Ovary (tissue), 3 donors: ENCODE results near the gene KLLN.

ENCODE experiments used
- POLR2A ChIP-seq: fragments of 450-650 bp; IDR thresholded peaks from one replicate; pipeline ENCODE4 v1.6.1; 2017; ENCODE audit warnings: antibody characterized with exemption, mild to moderate bottlenecking, moderate library complexity
- TF ChIP-seq, protein P1 (sequence below), 3 donors: fragments of 450-650 bp in 2 of 3; fragments of 200-600 bp in 1 of 3; IDR thresholded peaks; one replicate each; pipeline versions ENCODE4 v1.5.1 to v1.8.0; 2016 to 2022; ENCODE audit warnings: antibody characterized with exemption in 3 of 3, mild to moderate bottlenecking in 1 of 3
- donor health status: DM: no; HTN: no; CAD: no.

GRCh38 chr10:87816163-87816897, 47.0 kb downstream of the KLLN start:
- TF ChIP-seq, protein P1, sequence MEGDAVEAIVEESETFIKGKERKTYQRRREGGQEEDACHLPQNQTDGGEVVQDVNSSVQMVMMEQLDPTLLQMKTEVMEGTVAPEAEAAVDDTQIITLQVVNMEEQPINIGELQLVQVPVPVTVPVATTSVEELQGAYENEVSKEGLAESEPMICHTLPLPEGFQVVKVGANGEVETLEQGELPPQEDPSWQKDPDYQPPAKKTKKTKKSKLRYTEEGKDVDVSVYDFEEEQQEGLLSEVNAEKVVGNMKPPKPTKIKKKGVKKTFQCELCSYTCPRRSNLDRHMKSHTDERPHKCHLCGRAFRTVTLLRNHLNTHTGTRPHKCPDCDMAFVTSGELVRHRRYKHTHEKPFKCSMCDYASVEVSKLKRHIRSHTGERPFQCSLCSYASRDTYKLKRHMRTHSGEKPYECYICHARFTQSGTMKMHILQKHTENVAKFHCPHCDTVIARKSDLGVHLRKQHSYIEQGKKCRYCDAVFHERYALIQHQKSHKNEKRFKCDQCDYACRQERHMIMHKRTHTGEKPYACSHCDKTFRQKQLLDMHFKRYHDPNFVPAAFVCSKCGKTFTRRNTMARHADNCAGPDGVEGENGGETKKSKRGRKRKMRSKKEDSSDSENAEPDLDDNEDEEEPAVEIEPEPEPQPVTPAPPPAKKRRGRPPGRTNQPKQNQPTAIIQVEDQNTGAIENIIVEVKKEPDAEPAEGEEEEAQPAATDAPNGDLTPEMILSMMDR (IDR thresholded peaks at IDR 0.05): no peak
- no peak for TF ChIP-seq POLR2A
